ENCODE data around the gene RECK.

Gene RECK

GRCh38 chr9:36147441-36148175 is 110.9 kb downstream of the RECK start:
- no peaks in the 10 kb centered on the region for H3K79me2 ChIP-seq (ENCODE audit: control insufficient read depth, low read length)
- no peaks in the 10 kb centered on the region for H3F3A ChIP-seq (ENCODE audit: control insufficient read depth, insufficient read depth)
- H4K20me1 ChIP-seq (ENCODE audit: control insufficient read depth, insufficient read depth, low read depth, low read length): no peaks in the 10 kb centered on the region
- H3K27me3 ChIP-seq (ENCODE audit: control insufficient read depth, low read length): peaks cover 5% of the 10 kb centered on the region
- TF ChIP-seq EZH2phosphoT487 (IDR thresholded peaks at IDR 0.05; ENCODE audit: borderline replicate concordance, low read length) (no peak), CTCF (IDR thresholded peaks at IDR 0.05; ENCODE audit: low read depth, low read length, poor library complexity, severe bottlenecking) (no peak)
- no peaks in the 10 kb centered on the region for H3K9me2 ChIP-seq (replicated peaks; ENCODE audit: control insufficient read depth, low read length)
- H3K4me3 ChIP-seq (ENCODE audit: low read length): no peak overlapping the region
- peaks cover 20% of the 10 kb centered on the region for H3K4me1 ChIP-seq (ENCODE audit: control insufficient read depth, low read length)
- H3K36me3 ChIP-seq (ENCODE audit: control insufficient read depth, low read length): no peaks in the 10 kb centered on the region
- H3K9me3 ChIP-seq (ENCODE audit: control insufficient read depth, insufficient read depth, low read length): no peaks in the 10 kb centered on the region
- H3K4me2 ChIP-seq (ENCODE audit: low read length): no peak overlapping the region
- no peak overlapping the region for H3K27ac ChIP-seq (ENCODE audit: low read depth, low read length)

GRCh38 chr9:36148311-36149051 is 111.8 kb downstream of the RECK start:
- Histone ChIP-seq H4K20me1 (ENCODE audit: control insufficient read depth, insufficient read depth, low read depth, low read length) (no peaks in the 10 kb centered on the region), H3F3A (ENCODE audit: control insufficient read depth, insufficient read depth) (no peaks in the 10 kb centered on the region), H3K79me2 (ENCODE audit: control insufficient read depth, low read length) (no peaks in the 10 kb centered on the region), H3K4me3 (ENCODE audit: low read length) (no peak overlapping the region), H3K27ac (ENCODE audit: low read depth, low read length) (no peak overlapping the region), H3K9me2 (replicated peaks; ENCODE audit: control insufficient read depth, low read length) (no peaks in the 10 kb centered on the region), H3K4me1 (ENCODE audit: control insufficient read depth, low read length) (peaks cover 28% of the 10 kb centered on the region), H3K4me2 (ENCODE audit: low read length) (no peak overlapping the region), H3K9me3 (ENCODE audit: control insufficient read depth, insufficient read depth, low read length) (no peaks in the 10 kb centered on the region), H3K36me3 (ENCODE audit: control insufficient read depth, low read length) (no peaks in the 10 kb centered on the region), H3K27me3 (ENCODE audit: control insufficient read depth, low read length) (peaks cover 5% of the 10 kb centered on the region)
- TF ChIP-seq CTCF (IDR thresholded peaks at IDR 0.05; ENCODE audit: low read depth, low read length, poor library complexity, severe bottlenecking) (no peak), EZH2phosphoT487 (IDR thresholded peaks at IDR 0.05; ENCODE audit: borderline replicate concordance, low read length) (no peak)

- H3K9me2 ChIP-seq (replicated peaks; ENCODE audit: control insufficient read depth, low read length): no peaks in the 10 kb centered on the region
- no peak overlapping the region for H3K4me2 ChIP-seq (ENCODE audit: low read length)
- no peaks in the 10 kb centered on the region for H4K20me1 ChIP-seq (ENCODE audit: control insufficient read depth, insufficient read depth, low read depth, low read length)
- H3K79me2 ChIP-seq (ENCODE audit: control insufficient read depth, low read length): no peaks in the 10 kb centered on the region
- no peak overlapping the region for H3K27ac ChIP-seq (ENCODE audit: low read depth, low read length)
- H3K27me3 ChIP-seq (ENCODE audit: control insufficient read depth, low read length): peaks cover 5% of the 10 kb centered on the region
- H3K4me3 ChIP-seq (ENCODE audit: low read length): no peak overlapping the region
- H3K9me3 ChIP-seq (ENCODE audit: control insufficient read depth, insufficient read depth, low read length): no peaks in the 10 kb centered on the region
- no peak for TF ChIP-seq CTCF (IDR thresholded peaks at IDR 0.05; ENCODE audit: low read depth, low read length, poor library complexity, severe bottlenecking)
- no peak for TF ChIP-seq EZH2phosphoT487 (IDR thresholded peaks at IDR 0.05; ENCODE audit: borderline replicate concordance, low read length)
- H3K36me3 ChIP-seq (ENCODE audit: control insufficient read depth, low read length): no peaks in the 10 kb centered on the region
- H3K4me1 ChIP-seq (ENCODE audit: control insufficient read depth, low read length): peaks cover 33% of the 10 kb centered on the region
- H3F3A ChIP-seq (ENCODE audit: control insufficient read depth, insufficient read depth): 0 out of 2 replicates have a peak, but pooled peaks cover under 1% of the 10 kb centered on the region
These were observed 112.5 kb downstream of the RECK start for GRCh38 chr9:36149197-36149596.

Measured in DOHH2 (cell line).